Mesodermal cell (in vitro differentiated cells): ENCODE measurements around the gene CIB2.

Experiments used
- H3K27ac ChIP-seq: 2 replicates; pipeline ENCODE4 v1.7.0; 2013; ENCODE audit warnings: mild to moderate bottlenecking, low read depth, low read length, moderate library complexity; ENCODE audit not compliant: severe bottlenecking
- H3K36me3 ChIP-seq: 2 replicates; pipeline ENCODE4 v1.7.1; 2013; ENCODE audit warnings: mild to moderate bottlenecking, low read length, moderate library complexity; ENCODE audit not compliant: control insufficient read depth, insufficient read depth
- H3K4me1 ChIP-seq: one replicate; pipeline ENCODE4 v1.7.1; 2013; ENCODE audit warnings: mild to moderate bottlenecking, low read length; ENCODE audit not compliant: insufficient read depth, control insufficient read depth, poor library complexity, severe bottlenecking
- H3K4me3 ChIP-seq: 2 replicates; pipeline ENCODE4 v1.7.0; 2013; ENCODE audit warnings: low read length, control low read depth, mild to moderate bottlenecking; ENCODE audit not compliant: insufficient read depth, poor library complexity, severe bottlenecking; ENCODE audit errors: extremely low read depth
- H3K9me3 ChIP-seq: 2 replicates; pipeline ENCODE4 v1.7.1; 2013; ENCODE audit warnings: mild to moderate bottlenecking, low read length, moderate library complexity; ENCODE audit not compliant: control insufficient read depth
- WGBS, 2 experiments: methylation state at CpG; one replicate each; pipeline ENCODE4 v1.1.5; 2013; ENCODE audit warnings: missing lambda C conversion rate in 2 of 2; ENCODE audit not compliant: insufficient coverage in 2 of 2; 5-methylcytosine and 5-hydroxymethylcytosine counted together

Gene CIB2

DNA sequence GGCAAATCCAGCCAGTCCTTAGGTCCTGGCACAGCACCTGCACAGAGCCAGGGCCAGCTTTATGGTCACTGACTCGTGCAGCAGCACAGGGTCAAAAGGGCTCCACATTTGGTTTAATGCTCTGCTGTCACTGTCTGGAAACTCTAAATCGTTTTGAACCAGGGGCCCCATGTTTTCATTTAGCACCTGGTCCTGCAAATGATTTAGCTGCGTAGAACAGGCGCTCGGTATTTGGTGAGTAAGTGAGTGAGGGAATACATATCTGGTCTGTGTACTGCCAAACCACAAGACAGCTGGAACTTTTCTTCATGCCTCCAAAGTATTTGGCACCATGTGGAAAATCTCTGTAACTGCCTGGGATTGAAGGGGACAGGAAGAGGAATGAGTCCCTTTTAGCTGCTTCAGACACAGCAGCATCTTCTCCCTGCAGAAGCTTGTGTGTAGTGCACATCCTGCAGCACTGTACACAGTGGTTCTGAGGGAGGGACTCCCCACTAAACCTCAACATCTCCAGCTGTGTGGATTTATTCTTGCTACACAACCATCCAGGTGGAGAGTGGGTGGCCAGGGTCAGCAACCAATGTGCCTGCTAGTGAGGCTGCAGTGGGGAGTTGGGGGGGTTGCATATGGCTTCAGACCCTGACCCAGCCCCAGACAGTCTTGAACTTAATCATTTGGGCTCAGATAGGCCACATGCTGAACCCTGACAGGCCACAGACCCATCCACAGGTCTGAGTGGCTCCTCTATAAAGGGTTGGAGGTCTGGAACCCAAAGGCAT lies 37.8 kb downstream of the CIB2 start:
- Histone ChIP-seq H3K36me3 (no peaks in the 10 kb centered on the region), H3K27ac (no peak overlapping the region), H3K4me1 (no peaks in the 10 kb centered on the region), H3K4me3 (no peak overlapping the region), H3K9me3 (no peaks in the 10 kb centered on the region)
- 69 to 77% methylated on average over 2 to 5 of the region's 5 CpGs for whole genome bisulfite sequencing, 2 experiments

DNA sequence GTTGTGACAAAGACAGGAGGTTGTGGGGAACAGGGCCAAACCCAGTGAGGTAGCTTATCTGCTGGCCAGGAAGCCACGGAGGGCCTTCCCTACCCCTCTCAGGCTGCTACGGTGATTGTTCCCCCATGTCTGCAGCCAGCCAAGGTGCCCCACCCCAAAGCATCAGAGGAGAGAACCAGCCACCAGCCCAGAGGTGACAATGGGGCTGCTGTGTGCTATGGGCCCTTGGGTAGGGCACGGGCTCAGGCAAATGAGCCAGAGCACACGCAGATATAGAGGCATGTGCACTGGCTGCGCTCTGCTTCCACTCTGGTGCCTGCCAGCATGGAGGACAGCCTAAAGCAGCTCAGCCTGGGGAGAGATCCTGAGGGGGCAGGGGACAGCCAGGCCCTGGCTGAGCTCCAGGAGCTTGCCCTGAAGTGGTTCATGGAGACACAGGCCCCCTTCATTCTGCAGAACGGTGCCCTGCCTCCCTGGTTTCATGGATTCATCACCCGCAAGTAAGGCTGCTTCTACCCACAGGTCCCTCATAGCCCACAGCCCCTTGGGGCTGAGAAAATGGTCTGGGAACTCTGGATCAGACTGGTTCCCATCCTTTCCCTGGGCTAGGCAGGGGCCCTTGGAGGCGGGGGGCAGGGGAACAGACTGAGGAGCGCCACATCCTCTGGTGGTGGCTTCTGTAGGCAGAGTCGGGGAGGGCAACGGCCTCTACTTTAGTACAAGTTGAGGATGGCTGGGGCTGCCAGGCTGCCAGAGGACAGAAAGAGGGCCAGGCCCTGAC lies 38.8 kb downstream of the CIB2 start, which contains the start of gene SH2D7:
Gene SH2D7 (plus strand): TSS at position 301 of the 781 bp plus-strand sequence. CDS start 24 bp downstream, at position 325.
- no peaks in the 10 kb centered on the region for H3K36me3 ChIP-seq
- no peaks in the 10 kb centered on the region for H3K9me3 ChIP-seq
- no peak within 1 kb of the TSS for H3K27ac ChIP-seq
- WGBS, 2 experiments, result 93 to 94% methylated on average over 7 to 11 of the region's 11 CpGs
- H3K4me1 ChIP-seq, result no peaks in the 10 kb centered on the region
- H3K4me3 ChIP-seq, result no peak within 1 kb of the TSS

DNA sequence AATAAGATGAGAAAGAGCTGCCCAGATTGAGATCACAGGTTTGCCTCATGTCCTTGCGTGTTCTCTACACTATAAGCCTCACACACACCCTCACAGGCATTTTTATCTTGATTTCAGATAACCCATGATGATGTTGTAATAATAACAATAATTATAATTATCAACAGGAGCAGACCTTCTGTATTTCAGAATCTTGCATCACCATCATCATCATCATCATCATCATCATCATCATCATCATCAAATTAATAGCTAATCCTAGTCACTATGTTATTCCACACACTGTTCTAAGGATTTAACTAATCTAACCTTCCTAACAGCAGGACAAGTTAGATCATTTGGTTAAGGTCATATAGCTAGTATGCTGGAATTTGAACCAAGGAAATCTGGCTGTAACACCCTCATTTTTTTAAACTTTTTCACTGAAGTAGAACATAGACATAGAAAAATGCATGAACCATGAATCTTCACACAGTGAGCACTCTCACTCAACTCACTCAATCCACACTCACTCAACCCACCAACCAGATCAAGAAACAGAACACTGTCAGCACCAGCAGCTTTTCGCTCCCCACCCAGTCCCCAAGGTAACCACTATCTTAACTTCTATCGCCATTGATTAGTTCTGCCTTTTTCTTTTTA lies 40.7 kb downstream of the CIB2 start:
- Histone ChIP-seq H3K4me3 (no peak overlapping the region), H3K36me3 (no peaks in the 10 kb centered on the region), H3K9me3 (no peaks in the 10 kb centered on the region), H3K4me1 (no peaks in the 10 kb centered on the region), H3K27ac (no peak overlapping the region)
- 88 to 92% methylated on average over 2 of the region's 3 CpGs for WGBS, 2 experiments

DNA sequence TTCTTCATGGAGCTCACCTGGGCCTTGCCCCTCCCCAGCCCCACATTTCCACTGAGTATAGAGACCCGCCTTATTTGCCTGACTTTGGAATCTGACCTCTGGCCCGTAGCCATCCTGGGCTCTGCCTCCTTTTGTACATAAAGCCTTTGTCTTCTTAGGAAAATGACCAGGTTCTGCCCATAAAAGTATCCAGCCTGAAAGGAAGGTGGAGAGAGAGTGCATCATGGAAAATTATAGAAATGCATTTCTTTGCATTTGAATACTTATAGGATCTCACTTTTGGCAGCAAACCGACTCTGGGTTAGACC lies 42.5 kb downstream of the CIB2 start:
- no peaks in the 10 kb centered on the region for H3K4me1 ChIP-seq
- no peak overlapping the region for H3K4me3 ChIP-seq
- no peak overlapping the region for H3K27ac ChIP-seq
- H3K36me3 ChIP-seq, result no peaks in the 10 kb centered on the region
- WGBS, 2 experiments, result 69 to 90% methylated on average over 2 to 3 of the region's 3 CpGs
- H3K9me3 ChIP-seq, result no peaks in the 10 kb centered on the region

DNA sequence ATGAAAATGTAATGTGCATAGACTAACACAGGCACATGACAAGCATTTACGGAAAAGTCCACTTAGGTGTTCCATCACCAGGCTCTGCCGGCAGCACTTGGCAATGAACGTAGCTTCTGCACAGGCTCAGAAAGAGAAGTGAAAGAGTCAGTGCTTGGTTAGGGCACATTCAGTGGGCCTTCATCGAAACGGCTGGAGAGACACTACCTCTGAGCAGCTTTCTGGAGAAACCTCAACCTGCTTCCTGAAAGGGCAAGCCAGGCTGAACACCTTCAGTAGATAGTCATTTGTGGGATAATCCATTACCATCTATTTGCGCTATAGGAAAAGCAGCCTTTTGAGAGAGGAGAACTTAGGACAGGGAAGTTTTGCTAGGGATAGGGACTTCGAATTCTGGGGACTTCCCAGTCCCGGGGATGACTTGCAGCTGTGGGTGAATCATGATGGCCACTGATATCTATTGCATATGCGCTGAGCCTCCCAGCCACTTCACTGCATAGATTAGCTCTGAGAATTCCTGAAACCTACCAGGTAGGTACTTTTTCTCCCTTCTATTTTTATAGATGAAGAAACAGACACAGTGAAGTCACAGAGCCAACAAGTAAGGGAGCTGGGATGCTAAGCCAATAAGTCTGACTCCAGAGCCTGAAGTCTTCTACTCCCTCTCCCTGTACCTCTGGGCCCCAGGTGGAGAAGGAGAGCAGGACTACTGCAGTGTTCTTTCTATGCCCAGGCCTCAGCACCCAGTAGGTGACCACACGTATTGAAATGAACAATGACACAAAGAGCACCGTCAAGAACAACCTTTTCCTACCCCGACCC lies 43.1 kb downstream of the CIB2 start:
- 88 to 90% methylated on average over 10 to 11 of the region's 12 CpGs for WGBS, 2 experiments
- Histone ChIP-seq H3K4me3 (no peak overlapping the region), H3K36me3 (no peaks in the 10 kb centered on the region), H3K4me1 (no peaks in the 10 kb centered on the region), H3K27ac (no peak overlapping the region), H3K9me3 (no peaks in the 10 kb centered on the region)

DNA sequence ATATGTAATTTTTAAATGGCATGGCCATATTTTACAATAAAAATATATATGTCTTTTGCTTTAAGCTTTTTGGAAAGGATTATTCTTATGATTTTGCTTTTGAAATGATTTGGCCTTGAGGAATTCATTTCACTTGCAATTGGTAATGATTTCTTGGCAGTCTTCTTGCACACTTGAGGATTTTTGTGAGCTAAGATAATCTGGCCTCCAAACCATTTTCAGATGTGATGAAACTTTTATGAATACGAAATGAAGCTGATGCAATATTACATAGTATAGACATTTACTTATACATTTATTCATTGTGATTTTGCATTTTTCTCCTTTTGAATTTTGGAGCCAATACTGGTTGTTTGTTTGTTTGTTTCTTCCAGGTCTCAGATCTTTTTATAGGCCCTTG lies 45.3 kb downstream of the CIB2 start:
- no peak overlapping the region for H3K27ac ChIP-seq
- no peaks in the 10 kb centered on the region for H3K36me3 ChIP-seq
- H3K9me3 ChIP-seq, result no peaks in the 10 kb centered on the region
- H3K4me1 ChIP-seq, result no peaks in the 10 kb centered on the region
- no peak overlapping the region for H3K4me3 ChIP-seq
- WGBS, 2 experiments, result no CpG with 5 or more reads among the region's 1 CpG

DNA sequence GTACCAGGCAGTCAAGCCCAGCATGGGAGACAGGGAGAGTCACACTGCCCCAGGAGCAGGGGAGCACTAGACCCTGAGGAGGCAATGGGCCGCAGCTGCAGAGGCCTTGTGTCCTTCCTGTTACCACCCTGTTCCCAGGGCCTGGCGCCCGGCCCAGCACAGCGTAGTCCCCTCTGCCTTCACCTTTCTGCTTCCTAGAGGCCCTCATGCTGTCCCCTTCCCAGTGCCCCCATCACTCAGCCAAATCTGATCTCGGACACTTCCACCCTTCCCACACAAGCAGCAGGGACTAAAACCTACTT lies 46.8 kb downstream of the CIB2 start:
- no peak overlapping the region for H3K4me3 ChIP-seq
- no peaks in the 10 kb centered on the region for H3K9me3 ChIP-seq
- H3K36me3 ChIP-seq, result no peaks in the 10 kb centered on the region
- H3K4me1 ChIP-seq, result no peaks in the 10 kb centered on the region
- 96 to 100% methylated on average over 2 to 4 of the region's 5 CpGs for WGBS, 2 experiments
- H3K27ac ChIP-seq, result no peak overlapping the region

DNA sequence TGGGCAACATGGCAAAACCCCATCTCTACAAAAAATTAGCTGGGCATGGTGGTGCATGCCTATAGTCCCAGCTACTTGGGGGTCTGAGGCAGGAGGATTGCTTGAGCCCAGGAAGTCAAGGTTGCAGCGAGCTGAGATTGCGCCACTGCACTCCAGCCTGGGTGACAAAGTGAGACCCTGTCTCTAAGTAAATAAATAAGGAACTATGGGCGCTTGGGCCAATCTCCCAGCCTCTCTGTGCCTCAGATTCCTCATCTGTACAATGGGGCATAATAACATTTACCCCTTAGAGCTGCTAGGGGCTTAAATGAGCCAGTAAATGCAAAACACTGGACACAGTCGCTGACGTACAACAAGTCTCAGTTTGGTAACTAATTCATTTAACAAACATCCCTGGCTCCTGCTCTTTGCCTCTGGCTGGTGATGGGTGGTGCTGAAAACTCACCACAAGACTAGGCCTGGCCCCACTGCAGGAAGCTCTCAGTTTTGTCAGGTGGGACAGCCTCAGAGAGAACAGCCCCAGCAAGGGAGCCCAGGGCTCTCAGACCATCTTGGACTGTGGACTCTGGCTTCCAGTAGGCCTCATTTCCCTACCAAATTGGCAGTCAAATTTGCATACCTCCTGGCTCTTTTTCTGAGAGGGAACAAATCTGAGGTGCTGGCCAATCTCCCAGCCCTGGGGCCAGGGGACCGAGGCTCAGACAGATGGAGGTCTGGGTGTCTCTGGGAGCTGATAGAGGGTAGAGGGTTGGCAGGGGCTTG lies 47.4 kb downstream of the CIB2 start:
- H3K9me3 ChIP-seq, result no peaks in the 10 kb centered on the region
- no peak overlapping the region for H3K4me3 ChIP-seq
- WGBS, 2 experiments, result 93 to 98% methylated on average over 4 to 6 of the region's 6 CpGs
- no peak overlapping the region for H3K27ac ChIP-seq
- H3K36me3 ChIP-seq, result no peaks in the 10 kb centered on the region
- H3K4me1 ChIP-seq, result no peaks in the 10 kb centered on the region

DNA sequence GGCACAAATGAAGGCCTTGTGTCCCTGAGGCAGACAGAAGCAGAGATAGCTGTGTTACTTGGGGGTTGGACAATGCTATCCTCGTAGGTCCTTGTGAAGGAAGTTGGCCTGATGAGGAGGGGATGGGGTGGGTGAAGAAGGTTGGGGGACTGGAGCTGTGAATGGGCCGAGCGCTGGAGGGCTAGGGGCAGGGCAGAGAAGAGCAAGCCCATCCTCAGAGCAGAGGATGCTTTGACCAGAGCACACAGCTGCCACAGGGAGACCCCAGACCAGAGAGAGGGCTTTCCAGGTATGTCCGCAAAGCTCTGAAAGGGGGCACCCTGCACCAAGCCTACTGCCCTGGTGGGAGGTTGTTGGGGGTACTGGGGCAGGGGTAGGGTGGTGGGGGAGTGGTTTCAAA lies 48.1 kb downstream of the CIB2 start:
- no peak overlapping the region for H3K27ac ChIP-seq
- H3K4me1 ChIP-seq, result no peaks in the 10 kb centered on the region
- H3K36me3 ChIP-seq, result no peaks in the 10 kb centered on the region
- H3K9me3 ChIP-seq, result no peaks in the 10 kb centered on the region
- no peak overlapping the region for H3K4me3 ChIP-seq
- 100% methylated on average over 3 to 4 of the region's 4 CpGs for WGBS, 2 experiments

DNA sequence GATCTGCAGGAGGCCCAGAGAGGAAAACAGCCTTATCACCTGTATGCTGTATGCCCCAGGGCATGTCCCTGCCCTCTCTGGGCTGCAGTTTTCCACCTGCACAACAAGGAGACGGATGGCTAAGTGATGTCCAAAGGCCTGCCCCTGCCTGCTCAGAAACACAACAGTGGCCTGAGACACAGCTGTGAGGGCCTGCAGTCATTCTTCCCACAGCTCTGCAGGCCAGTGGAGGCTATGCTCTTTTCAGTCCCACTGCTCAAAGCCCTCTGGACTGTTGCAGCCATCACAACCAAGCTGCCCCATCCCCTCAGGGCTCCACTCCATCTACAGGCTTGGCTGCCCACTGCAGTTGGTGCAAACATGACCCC lies 48.5 kb downstream of the CIB2 start:
- Histone ChIP-seq H3K36me3 (no peaks in the 10 kb centered on the region), H3K27ac (no peak overlapping the region), H3K4me1 (no peaks in the 10 kb centered on the region), H3K9me3 (no peaks in the 10 kb centered on the region), H3K4me3 (no peak overlapping the region)
- 92 to 100% methylated on average over 1 of the region's 1 CpG for WGBS, 2 experiments
